WTC11 (cell line): Measurements from ENCODE around the gene NOXO1. TPM values are rescaled to one million over a fixed set of nuclear protein-coding genes. Genes with fewer than 3 reads are reported as not detected.

Experiments used
- FOXK1 ChIP-seq: sonication (generic); formaldehyde crosslinking; IDR thresholded peaks from 2 replicates; pipeline ENCODE4 v1.8.0; 2022; ENCODE audit warnings: mild to moderate bottlenecking, moderate library complexity, missing genetic modification reagents
- IRF1 ChIP-seq: sonication (generic); formaldehyde crosslinking; IDR thresholded peaks from 2 replicates; pipeline ENCODE4 v1.8.0; 2023; ENCODE audit warnings: missing genetic modification reagents
- NFE2L1 ChIP-seq: sonication (generic); formaldehyde crosslinking; IDR thresholded peaks from 2 replicates; pipeline ENCODE4 v1.8.1; 2023; ENCODE audit warnings: missing genetic modification reagents
- NFYB ChIP-seq: sonication (generic); formaldehyde crosslinking; conservative IDR thresholded peaks from 2 replicates; pipeline ENCODE4 v1.8.0; 2022; ENCODE audit warnings: low read depth, missing genetic modification reagents
- NR1H2 ChIP-seq: sonication (generic); formaldehyde crosslinking; IDR thresholded peaks from 2 replicates; pipeline ENCODE4 v1.9.0; 2021; ENCODE audit warnings: mild to moderate bottlenecking, moderate library complexity, missing genetic modification reagents
- OVOL2 ChIP-seq: fragments of 250-450 bp; sonication (Bioruptor Pico); IDR thresholded peaks from 2 replicates; pipeline ENCODE4 v1.9.0; 2021; ENCODE audit warnings: mild to moderate bottlenecking, borderline replicate concordance
- TCF7 ChIP-seq: sonication (generic); formaldehyde crosslinking; IDR thresholded peaks from 2 replicates; pipeline ENCODE4 v1.8.0; 2022; ENCODE audit warnings: mild to moderate bottlenecking, low read depth, missing genetic modification reagents, moderate library complexity
- ZBTB21 ChIP-seq: sonication (generic); formaldehyde crosslinking; IDR thresholded peaks from 2 replicates; pipeline ENCODE4 v1.8.1; 2023; ENCODE audit warnings: mild to moderate bottlenecking, missing genetic modification reagents, borderline replicate concordance
- ZNF138 ChIP-seq: sonication (generic); formaldehyde crosslinking; conservative IDR thresholded peaks from 2 replicates; pipeline ENCODE4 v1.8.1; 2022; ENCODE audit warnings: mild to moderate bottlenecking, moderate library complexity, missing genetic modification reagents
- ZNF219 ChIP-seq: sonication (generic); formaldehyde crosslinking; IDR thresholded peaks from 2 replicates; pipeline ENCODE4 v1.8.0; 2023; ENCODE audit warnings: missing genetic modification reagents, mild to moderate bottlenecking, borderline replicate concordance
- ZNF423 ChIP-seq: fragments of 250-450 bp; sonication (Bioruptor Pico); IDR thresholded peaks from 2 replicates; pipeline ENCODE4 v2.1.2; 2022; ENCODE audit warnings: mild to moderate bottlenecking, moderate library complexity
- ZNF532 ChIP-seq: fragments of 250-450 bp; sonication (Bioruptor Pico); IDR thresholded peaks from 2 replicates; pipeline ENCODE4 v1.9.0; 2021; ENCODE audit warnings: mild to moderate bottlenecking, borderline replicate concordance
- total RNA-seq: library from RNA; stranded (reverse); gene quantifications from 3 replicates; pipeline ENCODE4 v1.2.3, GENCODE V29; 2021
- TF ChIP-seq, protein P1 (sequence below): sonication (generic); formaldehyde crosslinking; IDR thresholded peaks from 2 replicates; pipeline ENCODE4 v1.8.0; 2022; ENCODE audit warnings: mild to moderate bottlenecking, missing genetic modification reagents
- TF ChIP-seq, protein P2 (sequence below): sonication (generic); formaldehyde crosslinking; IDR thresholded peaks from 2 replicates; pipeline ENCODE4 v1.8.0; 2022; ENCODE audit warnings: missing genetic modification reagents
- TF ChIP-seq, protein P3 (sequence below): sonication (generic); formaldehyde crosslinking; IDR thresholded peaks from 2 replicates; pipeline ENCODE4 v1.8.0; 2023; ENCODE audit warnings: missing genetic modification reagents, mild to moderate bottlenecking, borderline replicate concordance
- TF ChIP-seq, protein P4 (sequence below): fragments of 250-450 bp; sonication (Bioruptor Pico); IDR thresholded peaks from 2 replicates; pipeline ENCODE4 v1.9.0; 2021; ENCODE audit warnings: moderate library complexity, mild to moderate bottlenecking, inconsistent platforms, borderline replicate concordance

Gene NOXO1
- total RNA-seq, 1 experiment from 2014 or later = 5.7 TPM

DNA sequence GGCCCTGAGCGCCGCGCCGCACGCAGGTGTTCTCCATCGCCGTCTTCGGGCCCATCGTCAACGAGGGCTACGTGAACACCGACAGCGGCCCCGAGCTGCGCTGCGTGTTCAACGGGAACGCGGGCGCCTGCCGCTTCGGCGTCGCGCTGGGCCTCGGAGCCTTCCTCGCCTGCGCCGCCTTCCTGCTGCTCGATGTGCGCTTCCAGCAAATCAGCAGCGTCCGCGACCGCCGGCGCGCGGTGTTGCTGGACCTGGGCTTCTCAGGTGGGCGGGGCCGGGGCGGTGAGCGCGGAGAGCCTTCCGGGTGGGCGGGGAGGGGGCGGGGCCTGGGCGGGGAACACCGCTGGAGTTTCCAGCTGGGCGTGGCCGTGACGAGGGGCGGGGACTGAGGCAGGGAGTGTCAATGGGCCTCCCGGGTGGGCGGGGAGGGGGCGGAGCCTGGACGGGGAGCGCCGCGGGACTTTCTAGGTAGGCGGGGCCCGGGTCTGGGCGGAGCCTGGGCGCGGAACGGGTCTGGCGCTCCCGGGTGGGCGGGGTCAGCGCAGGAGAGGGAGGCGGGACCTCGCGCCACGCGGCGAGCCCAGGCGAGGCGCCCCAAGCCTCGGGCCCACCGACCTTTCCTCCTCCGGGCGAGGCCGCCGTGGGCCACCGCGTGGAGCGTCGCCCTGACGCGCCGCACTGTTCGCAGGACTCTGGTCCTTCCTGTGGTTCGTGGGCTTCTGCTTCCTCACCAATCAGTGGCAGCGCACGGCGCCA lies 10.9 kb upstream of the NOXO1 start (continued):
- TF ChIP-seq, protein P1, sequence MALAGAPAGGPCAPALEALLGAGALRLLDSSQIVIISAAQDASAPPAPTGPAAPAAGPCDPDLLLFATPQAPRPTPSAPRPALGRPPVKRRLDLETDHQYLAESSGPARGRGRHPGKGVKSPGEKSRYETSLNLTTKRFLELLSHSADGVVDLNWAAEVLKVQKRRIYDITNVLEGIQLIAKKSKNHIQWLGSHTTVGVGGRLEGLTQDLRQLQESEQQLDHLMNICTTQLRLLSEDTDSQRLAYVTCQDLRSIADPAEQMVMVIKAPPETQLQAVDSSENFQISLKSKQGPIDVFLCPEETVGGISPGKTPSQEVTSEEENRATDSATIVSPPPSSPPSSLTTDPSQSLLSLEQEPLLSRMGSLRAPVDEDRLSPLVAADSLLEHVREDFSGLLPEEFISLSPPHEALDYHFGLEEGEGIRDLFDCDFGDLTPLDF (CRISPR knock-in tag) = peak; percentile 91
- TF ChIP-seq NFE2L1 (CRISPR knock-in tag) (peak; percentile 87; the same call in 1 of the 2 replicates), NFYB (CRISPR knock-in tag) (peak; percentile 51; the same call in 1 of the 2 replicates), ZNF423 (CRISPR knock-in tag) (no peak), ZNF532 (CRISPR knock-in tag) (no peak), ZNF219 (CRISPR knock-in tag) (peak; percentile 84; the same call in 1 of the 2 replicates), FOXK1 (peak; percentile 92), OVOL2 (CRISPR knock-in tag) (no peak), TCF7 (peak; percentile 91; the same call in 1 of the 2 replicates), ZNF138 (no peak), NR1H2 (CRISPR knock-in tag) (peak; percentile 82), ZBTB21 (CRISPR knock-in tag) (peak; percentile 70), IRF1 (CRISPR knock-in tag) (peak; percentile 88; the same call in 1 of the 2 replicates)
- TF ChIP-seq, protein P2, sequence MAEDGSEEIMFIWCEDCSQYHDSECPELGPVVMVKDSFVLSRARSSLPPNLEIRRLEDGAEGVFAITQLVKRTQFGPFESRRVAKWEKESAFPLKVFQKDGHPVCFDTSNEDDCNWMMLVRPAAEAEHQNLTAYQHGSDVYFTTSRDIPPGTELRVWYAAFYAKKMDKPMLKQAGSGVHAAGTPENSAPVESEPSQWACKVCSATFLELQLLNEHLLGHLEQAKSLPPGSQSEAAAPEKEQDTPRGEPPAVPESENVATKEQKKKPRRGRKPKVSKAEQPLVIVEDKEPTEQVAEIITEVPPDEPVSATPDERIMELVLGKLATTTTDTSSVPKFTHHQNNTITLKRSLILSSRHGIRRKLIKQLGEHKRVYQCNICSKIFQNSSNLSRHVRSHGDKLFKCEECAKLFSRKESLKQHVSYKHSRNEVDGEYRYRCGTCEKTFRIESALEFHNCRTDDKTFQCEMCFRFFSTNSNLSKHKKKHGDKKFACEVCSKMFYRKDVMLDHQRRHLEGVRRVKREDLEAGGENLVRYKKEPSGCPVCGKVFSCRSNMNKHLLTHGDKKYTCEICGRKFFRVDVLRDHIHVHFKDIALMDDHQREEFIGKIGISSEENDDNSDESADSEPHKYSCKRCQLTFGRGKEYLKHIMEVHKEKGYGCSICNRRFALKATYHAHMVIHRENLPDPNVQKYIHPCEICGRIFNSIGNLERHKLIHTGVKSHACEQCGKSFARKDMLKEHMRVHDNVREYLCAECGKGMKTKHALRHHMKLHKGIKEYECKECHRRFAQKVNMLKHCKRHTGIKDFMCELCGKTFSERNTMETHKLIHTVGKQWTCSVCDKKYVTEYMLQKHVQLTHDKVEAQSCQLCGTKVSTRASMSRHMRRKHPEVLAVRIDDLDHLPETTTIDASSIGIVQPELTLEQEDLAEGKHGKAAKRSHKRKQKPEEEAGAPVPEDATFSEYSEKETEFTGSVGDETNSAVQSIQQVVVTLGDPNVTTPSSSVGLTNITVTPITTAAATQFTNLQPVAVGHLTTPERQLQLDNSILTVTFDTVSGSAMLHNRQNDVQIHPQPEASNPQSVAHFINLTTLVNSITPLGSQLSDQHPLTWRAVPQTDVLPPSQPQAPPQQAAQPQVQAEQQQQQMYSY (CRISPR knock-in tag) = no peak; the same call in 1 of the 2 replicates
- TF ChIP-seq, protein P3, sequence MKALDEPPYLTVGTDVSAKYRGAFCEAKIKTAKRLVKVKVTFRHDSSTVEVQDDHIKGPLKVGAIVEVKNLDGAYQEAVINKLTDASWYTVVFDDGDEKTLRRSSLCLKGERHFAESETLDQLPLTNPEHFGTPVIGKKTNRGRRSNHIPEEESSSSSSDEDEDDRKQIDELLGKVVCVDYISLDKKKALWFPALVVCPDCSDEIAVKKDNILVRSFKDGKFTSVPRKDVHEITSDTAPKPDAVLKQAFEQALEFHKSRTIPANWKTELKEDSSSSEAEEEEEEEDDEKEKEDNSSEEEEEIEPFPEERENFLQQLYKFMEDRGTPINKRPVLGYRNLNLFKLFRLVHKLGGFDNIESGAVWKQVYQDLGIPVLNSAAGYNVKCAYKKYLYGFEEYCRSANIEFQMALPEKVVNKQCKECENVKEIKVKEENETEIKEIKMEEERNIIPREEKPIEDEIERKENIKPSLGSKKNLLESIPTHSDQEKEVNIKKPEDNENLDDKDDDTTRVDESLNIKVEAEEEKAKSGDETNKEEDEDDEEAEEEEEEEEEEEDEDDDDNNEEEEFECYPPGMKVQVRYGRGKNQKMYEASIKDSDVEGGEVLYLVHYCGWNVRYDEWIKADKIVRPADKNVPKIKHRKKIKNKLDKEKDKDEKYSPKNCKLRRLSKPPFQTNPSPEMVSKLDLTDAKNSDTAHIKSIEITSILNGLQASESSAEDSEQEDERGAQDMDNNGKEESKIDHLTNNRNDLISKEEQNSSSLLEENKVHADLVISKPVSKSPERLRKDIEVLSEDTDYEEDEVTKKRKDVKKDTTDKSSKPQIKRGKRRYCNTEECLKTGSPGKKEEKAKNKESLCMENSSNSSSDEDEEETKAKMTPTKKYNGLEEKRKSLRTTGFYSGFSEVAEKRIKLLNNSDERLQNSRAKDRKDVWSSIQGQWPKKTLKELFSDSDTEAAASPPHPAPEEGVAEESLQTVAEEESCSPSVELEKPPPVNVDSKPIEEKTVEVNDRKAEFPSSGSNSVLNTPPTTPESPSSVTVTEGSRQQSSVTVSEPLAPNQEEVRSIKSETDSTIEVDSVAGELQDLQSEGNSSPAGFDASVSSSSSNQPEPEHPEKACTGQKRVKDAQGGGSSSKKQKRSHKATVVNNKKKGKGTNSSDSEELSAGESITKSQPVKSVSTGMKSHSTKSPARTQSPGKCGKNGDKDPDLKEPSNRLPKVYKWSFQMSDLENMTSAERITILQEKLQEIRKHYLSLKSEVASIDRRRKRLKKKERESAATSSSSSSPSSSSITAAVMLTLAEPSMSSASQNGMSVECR (CRISPR knock-in tag) = peak; percentile 92
- TF ChIP-seq, protein P4, sequence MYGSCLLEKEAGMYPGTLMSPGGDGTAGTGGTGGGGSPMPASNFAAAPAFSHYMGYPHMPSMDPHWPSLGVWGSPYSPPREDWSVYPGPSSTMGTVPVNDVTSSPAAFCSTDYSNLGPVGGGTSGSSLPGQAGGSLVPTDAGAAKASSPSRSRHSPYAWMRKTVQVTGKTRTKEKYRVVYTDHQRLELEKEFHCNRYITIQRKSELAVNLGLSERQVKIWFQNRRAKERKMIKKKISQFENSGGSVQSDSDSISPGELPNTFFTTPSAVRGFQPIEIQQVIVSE (CRISPR knock-in tag) = no peak
